ENCODE results near the gene KLRC4. TPM values are rescaled to one million over a fixed set of nuclear protein-coding genes. Genes with fewer than 3 reads are reported as not detected.

KLRC4 gene
- total and polyA plus RNA-seq, 2 donors (not counting 3 experiments of a cell fraction or from before 2014, with no cell fraction given), result not detected

GRCh38 chr12:10366875-10367274, 42.7 kb downstream of the KLRC4 start:
- H3K9me1 ChIP-seq (replicated peaks; ENCODE audit: control insufficient read depth, extremely low read depth, insufficient read depth, low read length), result no peaks in the 10 kb centered on the region
- H3K27ac ChIP-seq (ENCODE audit: insufficient read depth, low read depth, low read length), result no peak overlapping the region
- dilution Hi-C loops (cut with MboI; ENCODE audit: extremely low pct_ligation_motif_present, low sequenced_read_pairs) (no loop called here), intact Hi-C loops (cut with micrococcal nuclease) (loop anchor here (10.0 kb wide), 1 partner anchor 352 kb away; the partner anchor contains the start of gene CLEC12B)
- no peaks in the 10 kb centered on the region for H3K27me3 ChIP-seq (ENCODE audit: control insufficient read depth in 2 of 2, insufficient read depth in 2 of 2, low read length in 2 of 2)
- ChIA-PET CTCF (interaction anchor here (0.6 to 3.2 kb wide), 8 partner anchors 23 to 383 kb away, joined by 3 to 18 read pairs (median 6); no protein-coding TSS in a partner anchor), POLR2A (no interaction called here)
- H3K4me3 ChIP-seq (replicated peaks in 1 of 3; ENCODE audit: insufficient read depth in 1 of 3, low read depth in 1 of 3, low read length in 3 of 3), result no peak overlapping the region
- FAIRE-seq, result no peak
- no peaks in the 10 kb centered on the region for H3K79me2 ChIP-seq (ENCODE audit: control insufficient read depth, insufficient read depth, low read length)
- no peak for DNase-seq (ENCODE audit: low read depth, low spot score)
- TF ChIP-seq GATA2 (IDR thresholded peaks at IDR 0.05; ENCODE audit: insufficient read depth, insufficient read length, low read depth, low read length) (no peak), FOS (IDR thresholded peaks at IDR 0.05; ENCODE audit: borderline replicate concordance, insufficient read depth, low read length) (no peak), EZH2 (IDR thresholded peaks at IDR 0.05; ENCODE audit: borderline replicate concordance, low read depth, low read length, severe bottlenecking) (no peak), MAX (IDR thresholded peaks at IDR 0.05; ENCODE audit: insufficient read depth, insufficient read length) (no peak), MYC (IDR thresholded peaks at IDR 0.05; ENCODE audit: low read depth, low read length) (no peak), JUN (IDR thresholded peaks at IDR 0.05; ENCODE audit: borderline replicate concordance, insufficient read depth, insufficient read length, low read depth) (no peak), POLR2A (IDR thresholded peaks at IDR 0.05; ENCODE audit: low read depth, low read length) (no peak), POLR2AphosphoS5 (IDR thresholded peaks at IDR 0.05; ENCODE audit: insufficient read depth, low read depth, low read length) (no peak)
- TF ChIP-seq, protein P1, sequence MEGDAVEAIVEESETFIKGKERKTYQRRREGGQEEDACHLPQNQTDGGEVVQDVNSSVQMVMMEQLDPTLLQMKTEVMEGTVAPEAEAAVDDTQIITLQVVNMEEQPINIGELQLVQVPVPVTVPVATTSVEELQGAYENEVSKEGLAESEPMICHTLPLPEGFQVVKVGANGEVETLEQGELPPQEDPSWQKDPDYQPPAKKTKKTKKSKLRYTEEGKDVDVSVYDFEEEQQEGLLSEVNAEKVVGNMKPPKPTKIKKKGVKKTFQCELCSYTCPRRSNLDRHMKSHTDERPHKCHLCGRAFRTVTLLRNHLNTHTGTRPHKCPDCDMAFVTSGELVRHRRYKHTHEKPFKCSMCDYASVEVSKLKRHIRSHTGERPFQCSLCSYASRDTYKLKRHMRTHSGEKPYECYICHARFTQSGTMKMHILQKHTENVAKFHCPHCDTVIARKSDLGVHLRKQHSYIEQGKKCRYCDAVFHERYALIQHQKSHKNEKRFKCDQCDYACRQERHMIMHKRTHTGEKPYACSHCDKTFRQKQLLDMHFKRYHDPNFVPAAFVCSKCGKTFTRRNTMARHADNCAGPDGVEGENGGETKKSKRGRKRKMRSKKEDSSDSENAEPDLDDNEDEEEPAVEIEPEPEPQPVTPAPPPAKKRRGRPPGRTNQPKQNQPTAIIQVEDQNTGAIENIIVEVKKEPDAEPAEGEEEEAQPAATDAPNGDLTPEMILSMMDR (IDR thresholded peaks at IDR 0.05; ENCODE audit: extremely low read depth in 1 of 2, insufficient read depth in 1 of 2, low read depth in 1 of 2, low read length in 2 of 2), result no peak
- H3K4me2 ChIP-seq (ENCODE audit: insufficient read depth, low read length), result no peak overlapping the region
- H4K20me1 ChIP-seq (replicated peaks; ENCODE audit: control insufficient read depth, extremely low read depth, insufficient read depth, low read length), result no peaks in the 10 kb centered on the region
- H3K4me1 ChIP-seq (ENCODE audit: control insufficient read depth, extremely low read depth, insufficient read depth, low read length), result peaks cover 29% of the 10 kb centered on the region
- no peak overlapping the region for H3K9ac ChIP-seq (replicated peaks; ENCODE audit: extremely low read depth, insufficient read depth, low read length)
- no peak overlapping the region for H2AFZ ChIP-seq (ENCODE audit: low read depth, low read length)
- BruUV-seq (replicated peaks), result no TSS peak
- H3K9me3 ChIP-seq (replicated peaks; ENCODE audit: control insufficient read depth, insufficient read depth, low read length), result no peaks in the 10 kb centered on the region
- no peaks in the 10 kb centered on the region for H3K36me3 ChIP-seq (ENCODE audit: control insufficient read depth in 2 of 2, extremely low read depth in 1 of 2, insufficient read depth in 2 of 2, low read length in 2 of 2)

Measured in endothelial cell of umbilical vein (primary cell).